RPMI8226 (cell line): ENCODE data around the gene GRM4.
"Not testable (repeated sequence)": the region's sequence is repeated elsewhere in the genome, so short reads cannot be mapped to it uniquely, and the experiment has no call there.

Experiments
- DNase-seq: peaks from one replicate; pipeline ENCODE4 v3.0.0-alpha.2; 2015

The GRM4 gene

GRCh38 chr6:34059914-34060313 is 86.0 kb downstream of the GRM4 start:
- no peak for DNase-seq

GRCh38 chr6:34059136-34059731 is 86.7 kb downstream of the GRM4 start:
- no peak for DNase-seq

DNA sequence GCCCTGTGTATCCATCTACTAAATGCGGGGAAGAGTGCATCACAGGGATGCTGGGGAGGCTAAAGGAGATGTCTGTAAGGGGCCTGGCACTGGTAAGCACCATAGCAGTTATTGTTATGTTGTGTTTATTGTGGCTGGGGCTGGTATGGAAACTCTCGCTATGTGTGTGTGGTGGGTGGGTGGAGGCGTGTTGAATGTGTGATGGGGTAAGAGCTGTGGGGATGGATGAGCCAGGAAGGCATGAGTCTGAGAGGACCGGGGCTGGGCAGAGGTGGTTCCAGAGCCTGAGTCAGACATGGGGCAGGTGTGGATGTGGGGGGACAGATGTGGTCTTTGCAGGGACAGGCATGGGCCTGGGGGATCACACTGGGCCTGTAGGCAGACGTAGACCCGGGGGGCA is 88.1 kb downstream of the GRM4 start:
- no peak for DNase-seq

DNA sequence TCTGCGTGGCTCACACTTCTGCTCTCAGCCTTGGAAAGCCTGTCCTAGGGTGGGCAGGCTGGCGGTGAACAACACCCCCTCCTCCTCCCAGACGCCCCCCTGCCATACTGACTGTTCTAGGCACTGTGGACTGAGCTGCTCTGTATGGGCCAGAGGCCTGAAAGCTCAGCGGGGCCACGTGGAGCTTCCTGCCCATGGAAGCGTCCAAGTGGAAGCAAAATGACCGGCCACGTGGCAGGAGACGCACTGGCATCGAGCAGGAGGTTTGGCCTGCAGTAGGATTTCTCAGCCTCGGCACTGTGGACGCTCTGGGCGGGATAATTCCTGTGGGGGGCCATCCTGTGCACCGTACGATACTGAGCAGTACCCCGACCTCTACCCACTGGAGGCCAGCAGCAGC is 88.7 kb downstream of the GRM4 start:
- DNase-seq, result no peak

GRCh38 chr6:34056305-34057108 is 89.4 kb downstream of the GRM4 start:
- peak; percentile 44 for DNase-seq

GRCh38 chr6:34055223-34055933 is 90.5 kb downstream of the GRM4 start:
- DNase-seq, result peak; percentile 72

GRCh38 chr6:34053721-34054120 is 92.2 kb downstream of the GRM4 start:
- DNase-seq, result peak; percentile 60

DNA sequence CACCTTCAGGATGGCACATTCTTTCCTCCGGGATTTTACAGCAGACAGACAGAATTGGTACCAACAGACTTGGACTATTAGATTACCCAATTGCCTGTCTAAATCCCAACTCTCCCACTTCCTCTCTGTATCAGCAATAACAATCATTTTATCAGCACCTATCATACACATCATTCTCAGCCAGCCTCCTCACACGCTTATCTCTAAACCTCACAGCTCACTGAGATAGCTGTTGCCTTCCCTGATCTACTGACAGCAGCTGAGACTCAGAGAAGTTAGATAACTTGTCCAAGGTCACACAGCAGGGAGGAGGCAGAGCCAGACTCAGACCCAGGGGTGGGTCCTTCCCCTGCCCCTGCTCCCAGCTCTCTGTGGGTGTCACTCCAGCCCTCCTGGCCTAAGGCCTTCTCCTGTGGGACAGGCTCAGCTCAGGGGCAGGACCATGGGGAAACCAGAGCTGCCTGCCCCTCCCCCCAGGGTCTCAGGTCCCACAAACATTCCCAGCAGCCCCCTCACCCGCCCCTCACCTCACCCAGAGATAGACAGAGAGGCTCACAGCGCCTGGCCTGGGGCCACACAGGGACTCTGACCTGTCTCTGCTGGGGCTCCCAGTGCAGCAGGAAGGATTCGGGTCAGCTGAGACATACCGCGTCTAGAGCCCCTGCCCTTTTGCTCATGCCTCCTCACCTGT is 92.8 kb downstream of the GRM4 start:
- no peak for DNase-seq

DNA sequence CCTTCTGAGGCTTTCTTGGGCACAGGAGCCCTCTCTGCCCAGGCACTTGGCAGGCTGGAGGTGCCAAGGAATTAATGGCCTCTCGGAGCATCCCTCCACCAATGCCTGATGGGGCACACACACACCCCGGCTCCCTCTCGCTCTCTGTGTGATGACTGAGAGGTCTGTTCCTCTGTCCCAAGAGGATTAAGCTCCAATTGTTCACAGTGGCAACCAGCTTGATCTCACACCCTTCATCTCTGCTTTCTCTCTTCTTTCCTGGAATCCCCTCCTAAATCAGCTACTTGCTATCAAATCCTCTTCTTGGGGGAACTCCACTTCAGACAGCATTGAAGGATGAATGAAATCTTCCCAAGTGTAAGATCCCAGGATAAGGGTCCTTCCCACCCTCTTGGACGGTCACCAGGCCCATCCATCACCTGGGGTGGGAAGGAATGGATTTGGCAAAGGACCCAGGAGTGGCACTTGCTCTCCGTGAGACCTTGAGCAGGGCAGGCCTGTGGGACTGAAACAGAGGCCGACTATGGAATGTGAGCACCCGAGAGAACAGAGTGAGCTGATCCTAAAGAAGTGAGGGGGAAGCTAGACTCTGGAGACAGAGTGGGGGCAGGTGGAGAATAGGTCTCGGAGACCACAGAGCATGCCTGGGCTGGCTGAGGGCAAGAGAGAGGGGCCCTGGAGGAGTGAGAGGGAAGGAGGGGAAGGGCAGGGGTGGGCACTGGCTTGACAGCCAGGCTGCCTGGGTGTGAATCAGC is 93.6 kb downstream of the GRM4 start:
- DNase-seq, result no peak

DNA sequence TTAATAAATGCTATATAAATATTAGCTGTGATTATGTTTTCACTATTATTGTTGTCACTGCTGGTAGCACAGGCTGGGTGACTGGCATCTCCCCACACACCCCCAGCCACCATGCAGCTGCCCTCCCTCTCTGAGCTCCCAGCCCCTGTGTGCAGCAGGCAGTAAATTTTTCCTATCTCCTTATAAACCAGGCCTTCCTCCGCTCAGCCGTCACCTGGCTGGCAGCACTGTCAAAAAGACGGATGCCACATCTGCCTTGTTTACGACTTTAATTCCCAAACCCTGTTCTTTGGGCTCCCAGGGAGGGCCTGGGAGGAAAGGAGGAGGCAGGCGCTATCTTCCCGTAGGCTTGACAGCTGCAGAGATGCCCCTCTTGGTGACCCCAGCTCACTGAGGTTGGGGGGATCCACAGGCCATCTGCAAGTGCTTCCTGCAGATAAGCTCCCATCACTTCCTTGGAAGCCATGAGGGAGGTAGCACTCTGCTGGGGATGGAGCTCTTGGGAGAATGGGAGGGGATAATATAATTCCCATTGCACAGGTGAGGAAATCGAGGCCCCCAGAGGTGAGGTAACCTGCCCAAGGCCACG is 94.5 kb downstream of the GRM4 start:
- no peak for DNase-seq

GRCh38 chr6:34050691-34051090 is 95.2 kb downstream of the GRM4 start:
- DNase-seq, result no peak

- no peak for DNase-seq
Measured at GRCh38 chr6:34049395-34050342, 96.2 kb downstream of the GRM4 start.

DNA sequence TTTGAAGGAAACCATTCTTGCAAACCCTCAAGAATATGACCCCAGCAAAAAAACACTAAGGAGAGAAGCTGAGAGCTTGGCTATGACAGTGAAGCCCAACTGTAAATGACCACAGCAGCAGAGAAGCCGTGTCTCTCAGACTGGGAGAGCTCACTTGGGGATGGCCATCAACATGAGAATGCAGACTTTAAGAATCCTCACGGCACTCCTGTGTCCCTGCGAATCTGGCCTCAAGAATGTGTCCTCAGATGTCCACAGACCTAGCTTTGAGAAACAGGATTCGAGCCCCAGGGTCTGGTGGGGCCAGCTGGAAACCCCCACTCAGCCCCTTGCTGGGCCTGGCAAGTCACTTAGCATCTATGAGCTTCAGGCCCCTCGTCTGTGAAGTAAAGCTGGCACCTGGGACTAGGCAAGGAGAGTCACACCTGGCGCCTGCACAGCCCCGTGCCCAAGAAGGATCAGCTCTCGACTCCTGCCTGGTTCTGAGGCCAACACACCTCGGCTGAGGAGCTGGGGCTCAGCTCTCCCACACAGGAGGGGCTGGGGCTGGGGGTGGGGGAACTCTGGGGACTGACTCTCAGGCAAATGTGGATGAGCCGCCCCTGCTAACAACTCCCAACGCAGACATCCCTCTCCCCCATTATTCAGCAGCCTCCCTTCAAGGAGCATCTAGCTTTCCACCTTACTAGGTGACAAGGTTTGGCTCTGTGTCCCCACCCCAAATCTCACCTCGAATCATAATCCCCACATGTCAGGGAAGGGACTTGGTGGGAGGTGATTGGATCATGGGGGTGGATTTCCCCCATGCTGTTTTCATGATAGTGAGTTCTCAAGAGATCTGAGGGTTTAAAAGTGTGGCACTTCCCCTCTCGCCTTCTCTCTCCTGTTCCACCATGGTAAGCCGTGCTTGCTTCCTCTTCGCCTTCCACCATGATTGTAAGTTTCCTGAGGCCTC is 97.7 kb downstream of the GRM4 start:
- DNase-seq, result no peak

- DNase-seq, result no peak
Measured at GRCh38 chr6:34046617-34047016, 99.3 kb downstream of the GRM4 start.

GRCh38 chr6:34045771-34046170 is 100.1 kb downstream of the GRM4 start:
- DNase-seq, result no peak

DNA sequence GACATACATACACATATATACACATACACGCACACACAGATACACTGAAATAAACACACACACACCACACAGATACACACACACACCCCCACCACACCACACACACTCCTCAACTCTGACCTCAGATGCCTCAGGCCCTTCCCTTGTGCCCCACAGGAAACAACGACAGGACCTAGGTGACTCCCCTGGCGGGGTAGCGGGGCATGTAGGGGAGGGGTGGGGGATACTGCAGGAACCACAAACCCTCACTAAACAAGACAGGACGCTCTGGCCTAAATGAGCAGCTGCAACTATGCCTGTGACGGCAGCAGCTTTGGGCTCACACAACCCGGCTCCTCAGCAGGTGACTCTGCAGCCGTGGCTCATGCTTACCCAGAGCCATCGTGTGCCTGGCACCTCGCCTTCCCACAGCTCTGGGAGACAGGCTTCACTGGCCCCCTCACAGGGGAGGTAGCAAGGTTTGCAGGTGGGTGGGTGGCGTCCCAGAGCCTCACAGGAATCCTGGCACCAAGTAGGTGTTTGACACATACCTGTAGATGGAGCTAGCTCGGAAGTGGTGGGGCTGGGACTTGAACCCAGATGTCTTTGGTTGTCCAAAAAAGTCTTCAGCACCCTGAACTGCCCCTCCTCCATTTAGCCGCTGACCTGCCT is 100.8 kb downstream of the GRM4 start:
- DNase-seq, result peak; percentile 33

DNA sequence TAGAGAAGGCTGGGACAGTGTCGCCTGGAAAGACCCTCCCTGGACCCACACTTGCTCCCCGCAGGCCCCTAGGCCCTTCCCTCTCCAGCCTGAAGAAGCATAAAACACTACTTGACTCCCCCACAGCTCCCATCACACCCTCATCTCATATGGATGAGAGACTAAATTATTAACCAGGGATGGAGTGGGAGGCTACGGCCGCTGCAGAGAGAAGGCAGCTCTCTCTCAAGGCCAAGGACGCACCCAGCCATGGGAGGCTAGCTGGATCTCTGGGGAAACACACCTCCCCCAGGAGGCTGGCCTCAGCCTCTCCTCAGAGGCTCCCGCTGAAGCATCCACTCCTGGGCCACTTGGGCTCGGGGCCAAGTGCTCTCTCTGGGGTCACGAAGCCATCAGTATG is 102.5 kb downstream of the GRM4 start:
- no peak for DNase-seq

GRCh38 chr6:34041998-34042397 is 103.9 kb downstream of the GRM4 start:
- DNase-seq, result not testable (repeated sequence)

DNA sequence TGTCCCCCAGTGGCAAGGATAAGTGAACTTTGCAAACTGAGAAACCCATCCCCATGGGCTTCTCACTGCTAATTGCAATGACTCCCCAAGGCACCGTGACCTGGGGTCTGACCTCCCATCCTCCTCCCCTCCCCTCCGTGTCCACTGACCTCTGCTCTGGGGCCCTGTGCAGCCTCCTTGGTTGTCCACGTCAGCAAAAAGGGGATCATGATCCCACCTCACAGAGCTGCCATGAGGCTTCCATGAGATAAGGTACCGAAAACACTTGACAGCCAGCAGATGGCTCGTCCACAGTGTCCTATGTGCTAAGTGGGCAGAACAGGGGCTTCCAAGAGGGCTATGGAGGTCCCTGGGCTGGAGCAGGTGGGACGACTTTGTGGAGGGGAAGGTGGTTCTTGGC is 104.5 kb downstream of the GRM4 start:
- no peak for DNase-seq
